H1 (cell line): ENCODE measurements around the gene CSF3R. TPM values are rescaled to one million over a fixed set of nuclear protein-coding genes. Genes with fewer than 3 reads are reported as not detected.

Experiments used
- BCL11A ChIP-seq, 2 experiments: IDR thresholded peaks; one replicate each; pipeline ENCODE4 v1.6.1; 2011; ENCODE audit warnings: low read depth in 2 of 2, low read length in 2 of 2, mild to moderate bottlenecking in 2 of 2
- CHD2 ChIP-seq: IDR thresholded peaks from 2 replicates; pipeline ENCODE4 v1.6.1; 2012; ENCODE audit warnings: low read length, improper control_type of control experiment
- HDAC2 ChIP-seq, 2 experiments: fragments of 300-600 bp in 1 of 2; sonication (generic) in 1 of 2; IDR thresholded peaks; 2 replicates each; pipeline ENCODE4 v1.6.1; 2011 to 2012; ENCODE audit warnings: low read depth in 2 of 2, low read length in 2 of 2, mild to moderate bottlenecking in 2 of 2, moderate library complexity in 2 of 2, borderline replicate concordance in 1 of 2, inconsistent platforms in 1 of 2
- POLR2AphosphoS5 ChIP-seq: IDR thresholded peaks from 2 replicates; pipeline ENCODE4 v1.6.1; 2011; ENCODE audit warnings: low read depth, low read length
- POU5F1 ChIP-seq: IDR thresholded peaks from 2 replicates; pipeline ENCODE4 v1.6.1; 2011; ENCODE audit warnings: low read depth, mild to moderate bottlenecking, low read length, moderate library complexity
- TCF12 ChIP-seq: IDR thresholded peaks from 2 replicates; pipeline ENCODE4 v1.6.1; 2011; ENCODE audit warnings: low read depth, mild to moderate bottlenecking, low read length
- polyA plus RNA-seq, 7 experiments: library from polyadenylated mRNA; depleted of rRNA in 3 of 7; stranded (reverse) in 5 of 7; unstranded in 2 of 7; fragments of >200 nt in 5 of 7; fragments of 200-250 nt in 2 of 7; gene quantifications; 1 replicate in 5 of 7; 2 replicates in 1 of 7; 4 replicates in 1 of 7; pipeline versions ENCODE4 v1.2.1 to v1.2.3, GENCODE V29; 2011 to 2013; ENCODE audit warnings: missing spikeins in 2 of 7, mixed read lengths in 2 of 7
- total RNA-seq: library from RNA; stranded (reverse); fragmentation: NEBNext Ultra II Directional; extraction: Animal tissue kit (Norgen Biotek cat#: 25700); gene quantifications from 2 replicates; pipeline ENCODE4 v1.2.1, GENCODE V29; 2021

CSF3R gene
- total and polyA plus RNA-seq, 2 of the 8 experiments (the other 6 are each of a cell fraction or from before 2014, with no cell fraction given): not detected

- TF ChIP-seq BCL11A (IDR thresholded peaks at IDR 0.05; ENCODE audit: low read depth in 2 of 2, low read length in 2 of 2): no peak
- peak in 1 of 2 experiments; percentile 94; a peak in 1 of 4 replicates for TF ChIP-seq HDAC2 (IDR thresholded peaks at IDR 0.05; ENCODE audit: borderline replicate concordance in 1 of 2, low read depth in 2 of 2, low read length in 2 of 2)
- no peak for TF ChIP-seq TCF12
- no peak for TF ChIP-seq POU5F1
- no peak for TF ChIP-seq CHD2
- no peak for TF ChIP-seq POLR2AphosphoS5
Observed at GRCh38 chr1:36528361-36529349, 45.9 kb upstream of the CSF3R start (continued).
